ENCODE measurements around the gene SSH3.

Gene SSH3

GRCh38 chr11:67268962-67269268, 34.4 kb upstream of the SSH3 start:
- DNase-seq, result no peak

- DNase-seq, result no peak
Observed at GRCh38 chr11:67269401-67270255, 33.7 kb upstream of the SSH3 start.

- no peak for DNase-seq
Observed at GRCh38 chr11:67270256-67271204, 32.8 kb upstream of the SSH3 start.

GRCh38 chr11:67271205-67271540, 32.2 kb upstream of the SSH3 start:
- DNase-seq, result no peak

GRCh38 chr11:67271541-67272284, 31.6 kb upstream of the SSH3 start:
- DNase-seq, result peak; percentile 84

GRCh38 chr11:67272327-67273259, 30.7 kb upstream of the SSH3 start:
- no peak for DNase-seq

- no peak for DNase-seq
Observed at GRCh38 chr11:67273260-67273990, 29.9 kb upstream of the SSH3 start.

GRCh38 chr11:67274768-67275605, 28.3 kb upstream of the SSH3 start:
- no peak for DNase-seq

GRCh38 chr11:67275606-67276409, 27.5 kb upstream of the SSH3 start:
- DNase-seq, result no peak

- peak; percentile 85 for DNase-seq
Observed at GRCh38 chr11:67276781-67277230, 26.5 kb upstream of the SSH3 start.

- peak; percentile 91 for DNase-seq
Observed at GRCh38 chr11:67277231-67277961, 25.9 kb upstream of the SSH3 start.

GRCh38 chr11:67278135-67278938, 25.0 kb upstream of the SSH3 start:
- no peak for DNase-seq

- no peak for DNase-seq
Observed at GRCh38 chr11:67278939-67279588, 24.3 kb upstream of the SSH3 start.

- no peak for DNase-seq
Observed at GRCh38 chr11:67279589-67280340, 23.6 kb upstream of the SSH3 start.

- no peak for DNase-seq
Observed at GRCh38 chr11:67280341-67280787, 23.0 kb upstream of the SSH3 start.

- no peak for DNase-seq
Observed at GRCh38 chr11:67280788-67281551, 22.4 kb upstream of the SSH3 start.

Measured in activated CD8-positive, alpha-beta memory T cell treated with anti-CD3 and anti-CD28 coated beads, Interleukin-2, amount 50 U/mL, for 48 hours (primary cell).